NCI-H2107 treated with DMSO at 0.1 percent for 48 hours (cell line): ENCODE data around the gene ITPR3.

Source experiments
- DNase-seq: peaks from one replicate; lab custom pipeline; 2025; ENCODE audit not compliant: unreplicated experiment; lab: John Stamatoyannopoulos, UW

ITPR3 gene

GRCh38 chr6:33695451-33695887 is 74.3 kb downstream of the ITPR3 start:
- DNase-seq: peak; percentile 9

GRCh38 chr6:33696076-33696475 is 75.0 kb downstream of the ITPR3 start:
- no peak for DNase-seq

GRCh38 chr6:33696548-33697518 is 75.7 kb downstream of the ITPR3 start:
- DNase-seq: peak; percentile 47

GRCh38 chr6:33697845-33698244 is 76.7 kb downstream of the ITPR3 start:
- no peak for DNase-seq

- DNase-seq: no peak
Observed at GRCh38 chr6:33698494-33698893, 77.4 kb downstream of the ITPR3 start.

GRCh38 chr6:33699131-33699530 is 78.0 kb downstream of the ITPR3 start:
- no peak for DNase-seq

GRCh38 chr6:33699739-33700138 is 78.6 kb downstream of the ITPR3 start:
- no peak for DNase-seq

- peak; percentile 17 for DNase-seq
Observed at GRCh38 chr6:33700391-33701050, 79.4 kb downstream of the ITPR3 start.

- DNase-seq: no peak
Observed at GRCh38 chr6:33702345-33702977, 81.3 kb downstream of the ITPR3 start.

GRCh38 chr6:33704215-33705066 is 83.3 kb downstream of the ITPR3 start:
- DNase-seq: no peak

GRCh38 chr6:33705268-33705885 is 84.3 kb downstream of the ITPR3 start:
- DNase-seq: no peak

- no peak for DNase-seq
Observed at GRCh38 chr6:33705955-33706725, 85.0 kb downstream of the ITPR3 start.

GRCh38 chr6:33707771-33708170 is 86.6 kb downstream of the ITPR3 start:
- DNase-seq: peak; percentile 70

- peak; percentile 50 for DNase-seq
Observed at GRCh38 chr6:33708516-33709204, 87.5 kb downstream of the ITPR3 start.

- no peak for DNase-seq
Observed at GRCh38 chr6:33709605-33710295, 88.6 kb downstream of the ITPR3 start.

GRCh38 chr6:33710296-33711121 is 89.4 kb downstream of the ITPR3 start:
- DNase-seq: no peak
